Activated B cell treated with CpG ODN at 0.5 μM for 24 hours (primary cell): Measurements from ENCODE around the gene UBE2Q1. TPM values are rescaled to one million over a fixed set of nuclear protein-coding genes. Genes with fewer than 3 reads are reported as not detected.

Source experiments
- ATAC-seq: fragments of 200-7000 bp; cut with Tn5 transposase; one replicate; pipeline ENCODE4 v1.10.0; 2021; ENCODE audit warnings: low read depth, mild to moderate bottlenecking, moderate library complexity
- CTCF ChIA-PET: fragments of 350-600 bp; sonication (Branson Sonifier 250); formaldehyde crosslinking; loops from one replicate; lab custom pipeline; 2021; ENCODE audit warnings: antibody characterized with exemption; lab: Charles Lee
- POLR2A ChIA-PET: fragments of 350-600 bp; sonication (Branson Sonifier 250); formaldehyde crosslinking; loops from one replicate; lab custom pipeline; 2021; ENCODE audit warnings: antibody characterized with exemption; lab: Charles Lee
- DNase-seq: peaks from one replicate; pipeline ENCODE4 v3.0.0; 2022
- H3K27ac Mint-ChIP-seq: one replicate; pipeline ENCODE4 v1.8.0; 2020; ENCODE audit warnings: mixed read lengths
- H3K27me3 Mint-ChIP-seq: one replicate; pipeline ENCODE4 v1.8.0; 2021; ENCODE audit warnings: mixed read lengths
- H3K36me3 Mint-ChIP-seq: one replicate; pipeline ENCODE4 v1.8.0; 2021; ENCODE audit warnings: low read depth, mixed read lengths
- H3K4me1 Mint-ChIP-seq: one replicate; pipeline ENCODE4 v1.8.0; 2021; ENCODE audit warnings: mixed read lengths
- H3K4me3 Mint-ChIP-seq: one replicate; pipeline ENCODE4 v1.8.0; 2020; ENCODE audit warnings: mild to moderate bottlenecking, mixed read lengths
- H3K9me3 Mint-ChIP-seq: one replicate; pipeline ENCODE4 v1.8.0; 2020; ENCODE audit warnings: mixed read lengths
- intact Hi-C: fragments of 100-400 bp; cut with micrococcal nuclease; formaldehyde crosslinking; loops from one replicate; pipeline ENCODE4 v1.15.1; 2024
- total RNA-seq: library from RNA; stranded (reverse); gene quantifications from 2 replicates; pipeline ENCODE4 v1.2.3, GENCODE V29; 2022
- TF ChIP-seq, protein P1 (sequence below): fragments of 200-600 bp; IDR thresholded peaks from one replicate; pipeline ENCODE4 v1.8.0; 2022; ENCODE audit warnings: antibody characterized with exemption, mild to moderate bottlenecking

Gene UBE2Q1
- total RNA-seq, 1 donor from 2014 or later: 104 TPM

DNA sequence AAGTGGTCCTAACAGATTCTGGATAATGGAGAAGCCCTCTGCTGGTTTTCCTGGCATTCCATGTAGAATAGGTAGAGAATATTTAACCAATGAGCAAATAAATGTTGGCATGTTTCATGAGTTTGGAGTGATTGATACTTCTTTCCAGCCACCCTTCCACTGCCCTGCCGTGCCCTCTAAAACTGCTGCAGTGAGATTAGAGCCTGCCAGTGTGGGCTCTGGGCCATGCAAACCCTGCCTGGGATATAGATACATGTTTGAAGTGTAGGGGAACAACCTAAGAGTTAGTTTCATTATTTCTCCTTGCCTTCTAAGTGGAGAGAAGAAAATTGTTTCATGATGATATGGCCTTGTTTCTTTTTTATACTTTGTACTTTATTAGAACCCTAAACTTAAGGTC, 10.4 kb downstream of the UBE2Q1 start:
- POLR2A ChIA-PET: no interaction called here
- ATAC-seq (no peak), DNase-seq (no peak)
- Mint-ChIP-seq H3K27ac (no peak overlapping the region), H3K27me3 (no peaks in the 10 kb centered on the region), H3K4me3 (no peak overlapping the region), H3K4me1 (peaks cover 5% of the 10 kb centered on the region), H3K36me3 (peaks cover 45% of the 10 kb centered on the region), H3K9me3 (no peaks in the 10 kb centered on the region)
- TF ChIP-seq, protein P1, sequence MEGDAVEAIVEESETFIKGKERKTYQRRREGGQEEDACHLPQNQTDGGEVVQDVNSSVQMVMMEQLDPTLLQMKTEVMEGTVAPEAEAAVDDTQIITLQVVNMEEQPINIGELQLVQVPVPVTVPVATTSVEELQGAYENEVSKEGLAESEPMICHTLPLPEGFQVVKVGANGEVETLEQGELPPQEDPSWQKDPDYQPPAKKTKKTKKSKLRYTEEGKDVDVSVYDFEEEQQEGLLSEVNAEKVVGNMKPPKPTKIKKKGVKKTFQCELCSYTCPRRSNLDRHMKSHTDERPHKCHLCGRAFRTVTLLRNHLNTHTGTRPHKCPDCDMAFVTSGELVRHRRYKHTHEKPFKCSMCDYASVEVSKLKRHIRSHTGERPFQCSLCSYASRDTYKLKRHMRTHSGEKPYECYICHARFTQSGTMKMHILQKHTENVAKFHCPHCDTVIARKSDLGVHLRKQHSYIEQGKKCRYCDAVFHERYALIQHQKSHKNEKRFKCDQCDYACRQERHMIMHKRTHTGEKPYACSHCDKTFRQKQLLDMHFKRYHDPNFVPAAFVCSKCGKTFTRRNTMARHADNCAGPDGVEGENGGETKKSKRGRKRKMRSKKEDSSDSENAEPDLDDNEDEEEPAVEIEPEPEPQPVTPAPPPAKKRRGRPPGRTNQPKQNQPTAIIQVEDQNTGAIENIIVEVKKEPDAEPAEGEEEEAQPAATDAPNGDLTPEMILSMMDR: no peak
- CTCF ChIA-PET: interaction anchor here (6.2 kb wide), 1 partner anchor 68 kb away, joined by 101 read pairs; no protein-coding TSS in a partner anchor
- intact Hi-C loops: no loop called here

DNA sequence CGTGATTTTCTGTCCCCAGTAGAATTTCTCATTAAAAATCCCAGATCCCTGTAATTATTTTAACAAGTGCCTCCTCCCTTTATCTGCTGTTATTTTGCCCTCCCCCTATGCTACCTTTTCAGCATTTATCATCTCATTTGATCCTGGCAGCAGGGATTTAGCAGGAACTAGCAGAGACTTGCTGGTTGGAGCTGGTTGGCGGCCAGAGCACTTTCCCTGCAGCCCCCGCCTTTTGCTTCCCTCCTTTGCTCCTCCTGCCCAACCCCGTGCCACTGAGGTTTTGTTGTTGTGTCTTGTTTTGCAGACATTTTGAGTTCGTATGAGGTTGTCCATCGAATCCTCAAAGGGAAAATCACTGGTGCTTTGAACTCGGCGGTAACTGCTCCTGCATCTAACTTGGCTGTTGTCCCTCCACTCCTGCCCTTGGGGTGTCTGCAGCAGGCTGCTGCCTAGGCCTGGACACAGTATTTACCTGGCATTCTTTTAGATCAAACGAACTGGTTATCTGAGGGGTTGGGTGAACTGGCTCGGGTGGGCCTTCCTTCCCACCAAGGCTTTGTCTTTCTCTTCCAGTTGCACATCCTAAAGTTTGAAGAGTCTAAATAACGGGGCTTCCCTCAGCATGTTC, 11.2 kb downstream of the UBE2Q1 start:
- TF ChIP-seq, protein P1: no peak
- DNase-seq (no peak), ATAC-seq (no peak)
- Mint-ChIP-seq H3K36me3 (peaks cover 37% of the 10 kb centered on the region), H3K4me3 (no peak overlapping the region), H3K4me1 (peaks cover 5% of the 10 kb centered on the region), H3K9me3 (no peaks in the 10 kb centered on the region), H3K27me3 (no peaks in the 10 kb centered on the region), H3K27ac (no peak overlapping the region)
- intact Hi-C loops: loop anchor here (2.0 kb wide), 2 partner anchors 140 to 212 kb away; no protein-coding TSS in a partner anchor
- ChIA-PET POLR2A (interaction anchor here (0.7 to 1.1 kb wide), 2 partner anchors 68 to 589 kb away, joined by 3 read pairs; no protein-coding TSS in a partner anchor), CTCF (interaction anchor here (0.6 to 6.2 kb wide), 9 partner anchors 8 to 220 kb away, joined by 3 to 101 read pairs (median 3); no protein-coding TSS in a partner anchor)

DNA sequence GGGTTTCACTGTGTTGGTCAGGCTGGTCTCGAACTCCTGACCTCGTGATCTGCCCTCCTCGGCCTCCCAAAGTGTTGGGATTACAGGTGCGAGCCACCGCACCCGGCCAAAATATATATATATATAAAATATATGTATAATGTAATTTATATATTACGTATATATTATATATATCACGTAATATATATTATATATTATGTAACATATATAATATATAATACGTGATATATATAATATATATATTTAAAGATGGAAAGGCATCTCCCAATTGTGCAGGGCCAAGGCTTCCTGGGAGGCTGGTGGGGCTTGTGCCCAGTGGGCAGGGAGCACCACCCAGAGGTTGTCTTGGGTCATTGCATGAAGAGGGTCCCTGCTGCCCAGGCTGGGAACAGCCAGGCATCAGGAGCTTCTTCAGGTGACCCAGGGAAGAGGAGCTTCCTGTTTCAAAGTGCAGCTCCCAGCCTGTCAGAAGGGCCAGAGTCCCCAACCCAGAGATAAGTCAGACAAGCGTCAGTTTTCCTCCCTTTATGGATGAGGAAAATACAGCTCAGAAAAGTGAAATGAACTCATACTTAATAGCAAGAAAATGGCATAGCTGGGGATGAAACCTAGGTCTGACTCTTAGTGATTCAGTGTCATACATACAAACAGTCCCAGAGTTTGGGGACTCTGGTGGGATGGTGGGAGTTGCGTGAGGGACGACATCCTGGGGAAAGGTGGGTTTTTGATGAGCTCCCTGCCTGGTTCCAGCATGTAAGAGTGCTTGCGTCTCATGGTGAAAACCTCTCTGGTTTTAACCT, 12.0 kb downstream of the UBE2Q1 start:
- ChIA-PET POLR2A (interaction anchor here (0.7 to 1.1 kb wide), 2 partner anchors 67 to 590 kb away, joined by 3 read pairs; no protein-coding TSS in a partner anchor), CTCF (interaction anchor here (0.6 to 6.2 kb wide), 9 partner anchors 9 to 220 kb away, joined by 3 to 101 read pairs (median 3); no protein-coding TSS in a partner anchor)
- Mint-ChIP-seq H3K9me3 (no peaks in the 10 kb centered on the region), H3K27ac (no peak overlapping the region), H3K4me1 (peaks cover 5% of the 10 kb centered on the region), H3K4me3 (no peak overlapping the region), H3K36me3 (peaks cover 29% of the 10 kb centered on the region), H3K27me3 (no peaks in the 10 kb centered on the region)
- DNase-seq (peak; percentile 27), ATAC-seq (peak; percentile 97)
- intact Hi-C loops: loop anchor here (1.0 to 2.0 kb wide), 4 partner anchors 67 to 218 kb away; no protein-coding TSS in a partner anchor
- TF ChIP-seq, protein P1: no peak

DNA sequence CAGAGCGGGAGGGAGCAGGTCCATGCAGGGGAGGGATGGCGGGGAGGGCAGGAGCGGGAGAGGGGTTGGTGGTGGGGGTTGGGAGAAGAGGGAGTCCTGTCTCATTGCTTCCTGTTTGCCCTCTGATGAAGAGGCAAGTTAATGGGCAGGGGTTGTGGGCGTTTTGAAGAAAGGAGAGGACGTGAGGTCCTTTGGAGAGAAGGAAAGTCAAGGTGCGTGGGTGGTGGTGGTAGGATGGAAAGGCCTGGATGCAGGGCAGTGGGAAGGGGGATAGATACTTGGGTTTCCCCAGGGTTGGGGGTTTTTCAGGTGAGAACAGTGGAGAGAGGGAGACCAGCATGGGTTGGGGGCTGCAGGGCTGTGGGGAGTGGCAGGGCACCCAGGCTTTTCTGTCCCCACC, 17.2 kb downstream of the UBE2Q1 start:
- ChIA-PET POLR2A (no interaction called here), CTCF (no interaction called here)
- H3K4me3 Mint-ChIP-seq: no peak overlapping the region
- H3K9me3 Mint-ChIP-seq: no peaks in the 10 kb centered on the region
- intact Hi-C loops: no loop called here
- ATAC-seq (no peak), DNase-seq (no peak)
- no peak overlapping the region for H3K27ac Mint-ChIP-seq
- H3K4me1 Mint-ChIP-seq: no peaks in the 10 kb centered on the region
- no peaks in the 10 kb centered on the region for H3K36me3 Mint-ChIP-seq
- H3K27me3 Mint-ChIP-seq: peaks cover 16% of the 10 kb centered on the region
- TF ChIP-seq, protein P1: no peak
